Measurements from ENCODE around the gene NUCB2. TPM values are rescaled to one million over a fixed set of nuclear protein-coding genes. Genes with fewer than 3 reads are reported as not detected.
A peak's percentile ranks its signal among the peaks of the same experiment; 100 is the strongest.

NUCB2 gene
- total RNA-seq, 1 experiment from 2014 or later = 27.6 TPM

GRCh38 chr11:17273668-17274282, 2.8 kb upstream of the NUCB2 start:
- POLR2A ChIA-PET (ENCODE audit: unreplicated experiment) = no interaction called here
- CTCF ChIA-PET = no interaction called here
- no peaks in the 10 kb centered on the region for H3F3A ChIP-seq (ENCODE audit: low read length, unreplicated experiment)

GRCh38 chr11:17275400-17276235, 921 bp upstream of the NUCB2 start:
- TF ChIP-seq CTCF (conservative IDR thresholded peaks at IDR 0.05; ENCODE audit: low read depth, low read length) (no peak), EZH2 (IDR thresholded peaks at IDR 0.05; ENCODE audit: low read length, unreplicated experiment) (no peak), EZH2phosphoT487 (IDR thresholded peaks at IDR 0.05; ENCODE audit: borderline replicate concordance, low read length) (no peak)
- H3K9me3 ChIP-seq (ENCODE audit: low read length) = no peaks in the 10 kb centered on the region
- peak overlapping the region; percentile 60 for H3K27ac ChIP-seq (ENCODE audit: low read length)
- H3K4me2 ChIP-seq (ENCODE audit: low read length) = peak overlapping the region; percentile 85
- DNase-seq = peak; percentile 25
- TSS peak; percentile 95 for BruUV-seq (replicated peaks)
- H4K20me1 ChIP-seq (ENCODE audit: low read length) = no peaks in the 10 kb centered on the region
- H2AFZ ChIP-seq (ENCODE audit: low read length) = peak overlapping the region; percentile 100
- peaks cover 14% of the 10 kb centered on the region; the same call in 1 of the 2 replicates for H3K79me2 ChIP-seq (ENCODE audit: low read length)
- peak overlapping the region; percentile 83 for H3K9ac ChIP-seq (ENCODE audit: low read length)
- intact Hi-C loops (cut with micrococcal nuclease) = no loop called here
- H3K4me3 ChIP-seq (ENCODE audit: low read length) = peak overlapping the region; percentile 98
- ChIA-PET CTCF (interaction anchor here (0.9 kb wide), 1 partner anchor 8 kb away, joined by 8 read pairs; no protein-coding TSS in a partner anchor), POLR2A (ENCODE audit: unreplicated experiment) (interaction anchor here (0.6 kb wide), 1 partner anchor 71 kb away, joined by 3 read pairs; no protein-coding TSS in a partner anchor)
- no peaks in the 10 kb centered on the region for H3K36me3 ChIP-seq (ENCODE audit: low read depth, low read length)
- no peaks in the 10 kb centered on the region for H3K27me3 ChIP-seq (ENCODE audit: low read length)
- no peaks in the 10 kb centered on the region for H3K9me2 ChIP-seq (replicated peaks; ENCODE audit: low read length)
- H3F3A ChIP-seq (ENCODE audit: low read length, unreplicated experiment) = no peaks in the 10 kb centered on the region
- H3K4me1 ChIP-seq (ENCODE audit: insufficient read depth, low read length) = peaks cover 12% of the 10 kb centered on the region
- ATAC-seq = no peak

More at GRCh38 chr11:17273668-17274282, 2.8 kb upstream of the NUCB2 start:
- H3K27ac ChIP-seq (ENCODE audit: low read length) = no peak overlapping the region
- H3K27me3 ChIP-seq (ENCODE audit: low read length) = no peaks in the 10 kb centered on the region
- no peaks in the 10 kb centered on the region for H3K36me3 ChIP-seq (ENCODE audit: low read depth, low read length)
- peaks cover 12% of the 10 kb centered on the region for H3K4me1 ChIP-seq (ENCODE audit: insufficient read depth, low read length)
- H3K4me3 ChIP-seq (ENCODE audit: low read length) = no peak overlapping the region
- ATAC-seq (no peak), DNase-seq (no peak)
- H2AFZ ChIP-seq (ENCODE audit: low read length) = no peak overlapping the region
- BruUV-seq (replicated peaks) = no TSS peak
- H4K20me1 ChIP-seq (ENCODE audit: low read length) = no peaks in the 10 kb centered on the region
- TF ChIP-seq EZH2 (IDR thresholded peaks at IDR 0.05; ENCODE audit: low read length, unreplicated experiment) (no peak), CTCF (conservative IDR thresholded peaks at IDR 0.05; ENCODE audit: low read depth, low read length) (no peak), EZH2phosphoT487 (IDR thresholded peaks at IDR 0.05; ENCODE audit: borderline replicate concordance, low read length) (no peak)
- peaks cover 14% of the 10 kb centered on the region; the same call in 1 of the 2 replicates for H3K79me2 ChIP-seq (ENCODE audit: low read length)
- intact Hi-C loops (cut with micrococcal nuclease) = no loop called here
- H3K9me3 ChIP-seq (ENCODE audit: low read length) = no peaks in the 10 kb centered on the region
- no peak overlapping the region for H3K4me2 ChIP-seq (ENCODE audit: low read length)
- no peaks in the 10 kb centered on the region for H3K9me2 ChIP-seq (replicated peaks; ENCODE audit: low read length)
- H3K9ac ChIP-seq (ENCODE audit: low read length) = no peak overlapping the region

Data from PC-3 (cell line).